Stimulated activated CD4-positive, alpha-beta T cell treated with anti-CD3 and anti-CD28 coated beads, Interleukin-1b, Interleukin-23, amount 100 ng/mL, for 4 hours (primary cell): ENCODE results near the gene PRSS38.
"Not testable (repeated sequence)": the region's sequence is repeated elsewhere in the genome, so short reads cannot be mapped to it uniquely, and the experiment has no call there.

Source experiments
- DNase-seq, 2 donors: peaks; one replicate each; pipeline ENCODE4 v3.0.0-alpha.2; 2020; ENCODE audit warnings: low read depth in 2 of 2

Gene PRSS38

GRCh38 chr1:227844320-227845146 is 29.1 kb downstream of the PRSS38 start:
- DNase-seq = no peak

- no peak for DNase-seq
These were observed 29.6 kb downstream of the PRSS38 start for GRCh38 chr1:227845147-227845458.

DNA sequence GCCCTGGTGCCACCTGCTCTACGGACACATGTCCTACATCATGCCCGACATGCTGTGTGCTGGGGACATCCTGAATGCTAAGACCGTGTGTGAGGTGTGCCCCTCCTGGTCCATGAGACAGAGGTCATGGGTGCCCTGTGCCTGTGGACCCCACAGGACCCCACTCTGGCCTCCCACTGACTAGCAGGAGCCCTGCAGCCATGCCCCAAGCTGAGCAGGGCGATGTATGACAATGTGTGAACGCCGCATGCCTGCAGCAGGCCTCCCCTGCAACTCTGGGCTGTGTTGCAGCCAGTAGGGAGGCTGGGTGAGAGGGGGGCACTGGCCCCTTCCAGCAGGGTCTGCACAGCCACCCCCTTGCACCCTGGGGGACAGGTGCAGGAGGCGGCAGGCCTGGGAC is 30.0 kb downstream of the PRSS38 start:
- DNase-seq = no peak

GRCh38 chr1:227846265-227846858 is 30.9 kb downstream of the PRSS38 start:
- DNase-seq = no peak

- DNase-seq = not testable (repeated sequence)
These were observed 31.6 kb downstream of the PRSS38 start for GRCh38 chr1:227847046-227847445.

DNA sequence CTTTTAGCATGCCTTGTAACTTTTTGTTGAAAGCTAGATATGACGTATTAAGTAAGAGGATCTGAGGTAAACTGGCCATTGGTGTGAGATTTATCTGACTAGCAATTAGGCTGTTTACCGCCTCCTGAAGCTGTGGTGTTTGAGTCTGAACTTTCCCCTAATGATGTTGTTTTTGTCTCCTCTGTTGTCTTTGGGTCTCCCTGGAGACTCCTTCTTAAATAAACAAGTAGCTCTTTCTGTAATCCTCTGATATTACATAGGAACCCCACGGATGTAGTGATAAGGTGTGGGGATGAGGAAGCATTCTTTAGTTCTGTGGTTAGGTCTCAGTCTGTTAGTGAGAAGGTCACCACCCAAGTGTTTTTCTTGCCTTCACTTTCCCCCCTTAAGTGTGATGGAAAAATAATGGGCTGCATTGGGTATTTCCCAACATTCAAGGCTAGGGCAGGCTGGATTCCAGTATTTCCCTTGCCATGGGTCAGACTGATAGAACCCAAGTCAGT is 33.0 kb downstream of the PRSS38 start:
- no peak for DNase-seq

- no peak for DNase-seq
These were observed 33.8 kb downstream of the PRSS38 start for GRCh38 chr1:227849251-227849650.

DNA sequence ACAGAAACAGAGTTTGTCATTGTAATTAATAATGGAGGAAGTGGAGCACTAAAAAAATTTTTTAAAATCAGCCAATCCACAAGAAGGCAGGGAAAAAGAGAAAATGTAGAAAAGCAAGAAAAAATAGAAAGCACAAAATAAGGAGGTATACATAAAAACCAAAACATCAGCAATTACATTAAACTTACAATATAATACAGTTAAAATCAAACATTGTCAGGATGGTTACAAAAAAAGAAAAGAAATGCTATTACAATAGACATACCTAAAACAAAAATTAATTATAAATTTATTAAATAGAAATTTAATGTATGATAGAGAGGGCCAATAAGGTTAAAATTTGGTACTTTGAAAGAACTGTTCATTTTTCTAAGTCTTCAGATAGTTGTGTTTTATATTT is 38.7 kb downstream of the PRSS38 start:
- no peak for DNase-seq

DNA sequence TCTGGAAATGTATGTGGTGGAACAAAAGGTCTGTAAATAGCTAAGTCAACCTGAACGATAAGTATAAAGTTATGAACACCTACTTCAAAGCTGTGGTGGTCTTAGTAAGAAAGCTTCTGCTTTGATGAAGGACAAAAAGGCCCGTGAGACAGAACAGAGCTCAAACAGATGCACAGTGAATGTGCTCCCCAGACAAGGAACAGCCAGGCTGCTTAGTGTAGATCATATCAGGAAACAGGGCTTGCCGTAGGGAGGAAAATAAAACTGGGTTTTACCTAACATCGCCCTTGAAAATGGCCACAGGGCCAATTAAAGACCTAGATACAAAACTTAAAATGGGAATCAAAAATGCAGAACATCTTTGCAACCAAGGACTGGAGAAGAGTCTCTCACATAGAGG is 40.2 kb downstream of the PRSS38 start:
- no peak for DNase-seq

DNA sequence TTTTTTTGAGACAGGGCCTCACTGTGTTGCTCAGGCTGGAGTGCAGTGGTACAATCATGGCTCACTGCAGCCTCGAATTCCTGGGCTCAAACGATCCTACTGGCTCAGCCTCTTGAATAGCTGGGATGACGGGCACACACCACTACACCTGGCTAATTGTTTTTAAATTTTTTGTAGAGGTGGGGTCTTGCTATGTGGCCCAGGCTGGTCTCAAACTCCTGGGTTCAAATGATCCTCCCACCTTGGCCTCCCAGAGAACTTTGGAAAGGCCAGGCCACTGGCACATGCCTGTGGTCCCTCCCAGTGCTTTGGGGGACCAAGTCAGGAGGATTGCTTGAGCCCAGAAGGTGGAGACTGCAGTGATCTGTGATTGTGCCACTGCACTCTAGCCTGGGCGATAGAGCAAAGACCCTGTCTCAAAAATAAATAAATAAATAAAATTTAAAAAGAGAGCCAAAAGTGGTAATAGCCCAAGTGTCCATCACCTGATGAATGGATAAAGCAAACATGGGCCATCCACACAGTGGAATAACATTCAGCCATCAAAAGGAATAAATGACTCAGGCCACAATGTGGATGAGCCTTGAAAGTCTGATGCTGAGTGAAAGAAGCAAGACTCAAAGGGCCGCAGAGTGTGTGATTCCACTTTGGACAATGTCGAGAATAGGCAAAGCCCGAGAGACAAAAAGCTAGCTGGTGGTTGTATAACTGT is 40.8 kb downstream of the PRSS38 start:
- no peak for DNase-seq

GRCh38 chr1:227864882-227865281 is 49.4 kb downstream of the PRSS38 start:
- no peak for DNase-seq

- no peak for DNase-seq
These were observed 53.9 kb downstream of the PRSS38 start for GRCh38 chr1:227869279-227869842.

GRCh38 chr1:227869851-227870305 is 54.4 kb downstream of the PRSS38 start:
- DNase-seq = no peak

DNA sequence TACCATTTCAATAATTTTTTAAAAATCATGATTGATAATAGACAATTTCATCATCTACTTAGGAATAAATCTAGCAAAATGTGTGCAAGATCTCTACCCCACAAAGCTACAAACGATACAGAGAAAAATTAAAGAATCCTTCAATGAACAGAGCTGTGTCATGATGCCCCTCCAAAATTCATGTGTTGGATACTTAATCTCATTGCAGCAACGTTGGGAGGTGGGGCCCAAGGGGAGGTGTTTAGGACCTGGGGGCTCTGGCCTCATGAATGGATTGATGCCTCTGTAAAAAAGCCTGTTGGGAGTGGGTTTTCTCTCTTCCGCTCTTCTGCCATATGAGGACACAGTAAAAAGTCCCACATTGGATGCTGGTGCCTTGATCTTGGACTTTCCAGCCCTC is 54.9 kb downstream of the PRSS38 start:
- no peak for DNase-seq

- DNase-seq = not testable (repeated sequence)
These were observed 56.4 kb downstream of the PRSS38 start for GRCh38 chr1:227871892-227872291.

GRCh38 chr1:227877810-227878209 is 62.3 kb downstream of the PRSS38 start:
- DNase-seq = not testable (repeated sequence)

DNA sequence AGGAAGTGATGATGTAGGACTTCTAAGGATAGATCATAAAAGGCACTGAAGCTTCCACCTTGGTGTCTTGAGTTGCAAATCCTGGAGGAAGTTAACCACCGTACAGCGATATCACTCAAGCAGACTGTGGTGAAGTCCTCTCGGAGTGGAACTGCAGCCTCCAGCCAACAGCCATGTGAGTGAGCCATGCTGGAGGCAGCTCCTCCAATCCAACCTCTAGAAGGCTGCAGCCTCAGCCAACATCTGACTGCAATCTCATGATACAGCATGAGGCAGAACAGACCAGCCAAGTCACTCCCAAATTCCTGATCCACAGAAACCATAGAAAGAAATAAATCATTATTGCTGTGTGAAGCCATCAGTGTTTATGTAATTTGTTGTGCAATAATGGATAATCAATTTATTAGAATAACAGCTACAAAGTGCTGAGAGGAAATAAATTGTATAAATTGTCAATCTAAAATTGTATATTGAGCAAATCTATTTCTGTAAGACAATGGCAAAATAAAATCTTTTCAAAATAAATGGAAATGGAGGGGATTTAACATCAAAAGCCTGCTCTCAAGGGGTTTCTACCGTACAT is 65.0 kb downstream of the PRSS38 start:
- no peak for DNase-seq

- no peak for DNase-seq
These were observed 67.6 kb downstream of the PRSS38 start for GRCh38 chr1:227883073-227883520.

- no peak for DNase-seq
These were observed 68.3 kb downstream of the PRSS38 start for GRCh38 chr1:227883641-227884301.

DNA sequence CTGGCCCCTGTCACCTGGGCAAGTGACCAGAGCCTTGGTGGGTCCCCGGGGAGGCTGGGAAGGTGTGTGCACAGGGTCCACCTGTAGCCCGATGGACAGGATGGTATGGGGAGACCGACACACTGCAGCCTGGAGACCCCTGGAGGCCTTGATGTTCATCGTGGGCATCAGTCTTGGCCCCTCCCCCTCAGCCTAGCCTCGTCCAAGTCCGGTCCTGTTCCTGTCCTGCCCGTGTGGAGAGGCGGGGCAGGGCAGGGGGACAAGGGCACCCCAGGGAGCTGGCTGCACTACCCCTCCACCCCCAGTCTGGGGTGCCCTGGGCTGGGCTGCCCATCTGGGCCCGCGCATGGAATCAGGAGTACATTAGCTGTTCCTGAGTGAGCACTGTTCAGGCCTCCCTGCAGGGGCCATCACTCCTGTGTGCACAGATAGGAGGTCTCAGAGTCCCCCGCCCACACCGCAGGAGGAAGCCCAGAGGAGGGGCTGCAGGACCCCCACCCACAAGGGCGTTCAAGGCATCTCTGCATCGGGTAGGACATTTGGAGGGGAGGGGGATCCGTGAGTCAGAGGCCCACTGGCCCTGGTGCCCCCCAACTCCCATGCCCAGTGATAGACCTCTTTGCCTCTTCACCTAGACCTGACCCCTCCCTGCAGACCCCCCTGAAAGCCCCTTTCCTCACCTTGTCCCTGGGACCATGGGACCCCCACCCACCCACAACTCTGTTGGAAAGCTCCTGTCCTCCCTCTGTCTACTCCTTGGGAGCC is 69.1 kb downstream of the PRSS38 start:
- no peak for DNase-seq
